Fibroblast of lung (primary cell): Measurements from ENCODE around the gene ZNF584. TPM values are rescaled to one million over a fixed set of nuclear protein-coding genes. Genes with fewer than 3 reads are reported as not detected.
"Not testable (repeated sequence)": the region's sequence is repeated elsewhere in the genome, so short reads cannot be mapped to it uniquely, and the experiment has no call there.

Experiments
- DNase-seq, 2 donors: peaks; one replicate each; pipeline versions ENCODE4 v3.0.0 to v3.0.0-alpha.2; 2010; ENCODE audit warnings: low read depth in 2 of 2
- H2AFZ ChIP-seq: 2 replicates; pipeline ENCODE4 v1.5.1; 2012; ENCODE audit warnings: low read length, control low read depth, inconsistent platforms
- H3K27ac ChIP-seq: 2 replicates; pipeline ENCODE4 v1.5.1; 2011; ENCODE audit warnings: low read length, control low read depth; ENCODE audit not compliant: insufficient read depth
- H3K27me3 ChIP-seq: 2 replicates; pipeline ENCODE4 v1.5.1; 2011; ENCODE audit warnings: mild to moderate bottlenecking, low read length; ENCODE audit not compliant: control insufficient read depth, insufficient read depth
- H3K36me3 ChIP-seq: 2 replicates; pipeline ENCODE4 v1.5.1; 2011; ENCODE audit warnings: low read length; ENCODE audit not compliant: control insufficient read depth, insufficient read depth
- H3K4me1 ChIP-seq: 2 replicates; pipeline ENCODE4 v1.5.1; 2011; ENCODE audit warnings: low read length; ENCODE audit not compliant: control insufficient read depth, insufficient read depth; ENCODE audit errors: extremely low read depth
- H3K4me2 ChIP-seq: 2 replicates; pipeline ENCODE4 v1.5.1; 2011; ENCODE audit warnings: low read length, control low read depth; ENCODE audit not compliant: insufficient read depth; ENCODE audit errors: extremely low read depth
- H3K4me3 ChIP-seq, 4 experiments: fragments of 200-600 bp in 1 of 4; sonication (generic) in 1 of 4; replicated peaks in 1 of 4; 2 replicates each; pipeline ENCODE4 v1.5.1; 2011 to 2016; ENCODE audit warnings: low read length in 4 of 4, low read depth in 3 of 4, mild to moderate bottlenecking in 3 of 4, control low read depth in 2 of 4, inconsistent platforms in 1 of 4, mixed read lengths in 1 of 4; ENCODE audit not compliant: insufficient read depth in 1 of 4; ENCODE audit errors: control extremely low read depth in 1 of 4
- H3K79me2 ChIP-seq: 2 replicates; pipeline ENCODE4 v1.5.1; 2012; ENCODE audit warnings: mild to moderate bottlenecking, low read length, inconsistent platforms; ENCODE audit not compliant: control insufficient read depth, insufficient read depth
- H3K9ac ChIP-seq: 2 replicates; pipeline ENCODE4 v1.5.1; 2011; ENCODE audit warnings: mild to moderate bottlenecking, low read length, control low read depth; ENCODE audit not compliant: insufficient read depth
- H3K9me3 ChIP-seq: 2 replicates; pipeline ENCODE4 v1.5.1; 2012; ENCODE audit warnings: low read depth, low read length; ENCODE audit not compliant: control insufficient read depth, insufficient read depth
- H4K20me1 ChIP-seq: 2 replicates; pipeline ENCODE4 v1.5.1; 2011; ENCODE audit warnings: low read length; ENCODE audit not compliant: control insufficient read depth, insufficient read depth; ENCODE audit errors: extremely low read depth
- EZH2 ChIP-seq: IDR thresholded peaks from 2 replicates; pipeline ENCODE4 v1.5.1; 2012; ENCODE audit warnings: low read length, control low read depth, mild to moderate bottlenecking; ENCODE audit errors: missing control alignments
- polyA plus RNA-seq, 2 donors: library from polyadenylated mRNA; depleted of rRNA in 1 of 2; stranded (reverse) in 1 of 2; unstranded in 1 of 2; fragments of >200 nt; gene quantifications; 2 replicates each; pipeline ENCODE4 v1.2.1, GENCODE V29; 2011 to 2012; ENCODE audit warnings: missing spikeins in 1 of 2
- total RNA-seq: library from RNA; depleted of rRNA; stranded (reverse); fragments of >200 nt; gene quantifications from 2 replicates; pipeline ENCODE4 v1.2.1, GENCODE V29; 2014
- TF ChIP-seq, protein P1 (sequence below), 2 donors: IDR thresholded peaks in 1 of 2; conservative IDR thresholded peaks in 1 of 2; 1 replicate in 1 of 2; 2 replicates in 1 of 2; pipeline ENCODE4 v1.5.1; 2011 to 2012; ENCODE audit warnings: low read length in 2 of 2, control low read depth in 1 of 2, inconsistent platforms in 1 of 2, low read depth in 1 of 2, mild to moderate bottlenecking in 1 of 2

ZNF584 gene
- total and polyA plus RNA-seq, 2 donors (not counting 1 experiment from before 2014, with no cell fraction given), result 11.7 to 18.8 TPM

DNA sequence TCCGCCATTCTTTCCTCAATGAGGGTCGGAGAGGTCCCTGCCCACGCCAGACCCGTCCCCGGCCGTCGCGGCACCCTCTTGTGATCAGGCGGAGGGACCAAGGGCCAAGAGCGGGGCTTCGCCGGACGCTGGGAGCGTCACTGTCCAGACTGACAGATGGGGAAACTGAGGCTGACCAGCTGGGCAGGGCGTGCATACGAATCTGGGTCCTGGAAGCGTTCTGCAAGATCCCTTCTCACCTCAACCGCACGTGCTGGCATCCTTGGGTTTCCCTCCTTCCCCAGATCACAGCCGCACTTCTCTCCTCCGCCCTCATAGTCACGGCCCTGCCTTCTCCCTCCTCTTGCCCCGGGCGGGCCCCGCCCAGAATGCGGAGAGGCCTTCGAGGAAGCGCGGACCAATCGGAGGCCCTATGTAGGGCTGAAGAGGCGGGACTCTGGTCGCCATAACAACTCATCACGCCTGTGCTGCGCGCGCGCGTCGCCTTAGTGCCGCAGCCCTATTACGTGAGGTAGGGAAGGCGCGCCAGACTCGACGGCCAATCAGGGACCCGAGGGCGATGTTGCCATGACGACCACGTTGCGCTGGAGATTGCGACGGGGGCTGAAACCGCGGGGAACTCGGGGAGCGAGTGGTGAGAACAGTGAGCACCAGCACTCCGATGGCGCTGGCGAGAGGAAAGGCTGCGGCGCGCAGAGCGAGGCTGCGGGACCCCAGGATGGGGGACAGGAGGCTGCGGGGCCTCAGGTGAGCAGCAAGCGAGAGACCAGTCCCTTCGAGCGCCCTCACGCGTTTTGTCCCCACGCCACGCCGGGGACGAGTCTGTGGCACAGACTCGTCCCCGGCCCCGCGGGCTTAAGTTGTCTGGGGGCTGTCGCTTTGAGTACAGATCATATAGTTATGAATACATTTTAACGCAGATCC, 7.3 kb upstream of the ZNF584 start:
- H3K36me3 ChIP-seq, result no peaks in the 10 kb centered on the region
- H3K4me3 ChIP-seq, result peak overlapping the region; percentile 68 to 73 (median 71)
- H3K4me1 ChIP-seq, result peaks cover 4% of the 10 kb centered on the region
- H3K9ac ChIP-seq, result peak overlapping the region; percentile 67
- DNase-seq, result peak; percentile 99
- peak overlapping the region; percentile 79 for H3K27ac ChIP-seq
- TF ChIP-seq, protein P1, sequence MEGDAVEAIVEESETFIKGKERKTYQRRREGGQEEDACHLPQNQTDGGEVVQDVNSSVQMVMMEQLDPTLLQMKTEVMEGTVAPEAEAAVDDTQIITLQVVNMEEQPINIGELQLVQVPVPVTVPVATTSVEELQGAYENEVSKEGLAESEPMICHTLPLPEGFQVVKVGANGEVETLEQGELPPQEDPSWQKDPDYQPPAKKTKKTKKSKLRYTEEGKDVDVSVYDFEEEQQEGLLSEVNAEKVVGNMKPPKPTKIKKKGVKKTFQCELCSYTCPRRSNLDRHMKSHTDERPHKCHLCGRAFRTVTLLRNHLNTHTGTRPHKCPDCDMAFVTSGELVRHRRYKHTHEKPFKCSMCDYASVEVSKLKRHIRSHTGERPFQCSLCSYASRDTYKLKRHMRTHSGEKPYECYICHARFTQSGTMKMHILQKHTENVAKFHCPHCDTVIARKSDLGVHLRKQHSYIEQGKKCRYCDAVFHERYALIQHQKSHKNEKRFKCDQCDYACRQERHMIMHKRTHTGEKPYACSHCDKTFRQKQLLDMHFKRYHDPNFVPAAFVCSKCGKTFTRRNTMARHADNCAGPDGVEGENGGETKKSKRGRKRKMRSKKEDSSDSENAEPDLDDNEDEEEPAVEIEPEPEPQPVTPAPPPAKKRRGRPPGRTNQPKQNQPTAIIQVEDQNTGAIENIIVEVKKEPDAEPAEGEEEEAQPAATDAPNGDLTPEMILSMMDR (conservative IDR thresholded peaks at IDR 0.05 in 1 of 2, IDR thresholded peaks at IDR 0.05 in 1 of 2; ENCODE audit: low read depth in 1 of 2, low read length in 2 of 2), result no peak
- TF ChIP-seq EZH2, result no peak
- H3K79me2 ChIP-seq, result no peaks in the 10 kb centered on the region
- peak overlapping the region; percentile 82 for H2AFZ ChIP-seq
- no peaks in the 10 kb centered on the region for H3K27me3 ChIP-seq
- no peaks in the 10 kb centered on the region for H3K9me3 ChIP-seq
- H3K4me2 ChIP-seq, result peak overlapping the region; percentile 76
- no peaks in the 10 kb centered on the region for H4K20me1 ChIP-seq

DNA sequence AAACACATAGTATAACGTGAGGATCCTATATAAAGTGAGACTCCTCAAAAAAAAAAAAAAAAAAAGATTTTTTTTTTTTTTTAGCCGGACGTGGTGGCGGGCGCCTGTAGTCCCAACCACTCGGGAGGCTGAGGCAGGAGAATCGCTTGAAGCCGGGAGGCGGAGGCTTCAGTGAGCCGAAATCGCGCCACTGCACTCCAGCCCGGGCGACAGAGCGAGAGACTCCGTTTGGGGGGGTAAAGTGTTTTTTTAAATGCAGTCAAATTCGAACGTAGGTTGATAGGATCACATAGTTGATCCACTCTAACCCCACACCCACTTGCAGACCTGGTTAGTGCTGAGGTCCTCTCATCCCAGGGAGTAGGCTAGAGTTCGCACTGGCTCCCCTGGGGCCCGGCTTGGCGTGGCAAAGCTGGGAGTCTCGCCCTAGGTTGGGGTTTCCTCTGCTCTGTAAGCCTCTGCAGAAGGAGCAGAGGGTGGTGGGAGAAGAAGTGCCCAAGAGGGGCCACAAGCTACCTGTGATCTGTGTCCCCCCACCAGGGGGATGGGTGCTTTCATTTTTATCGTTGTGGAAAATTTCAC, 6.5 kb upstream of the ZNF584 start:
- Histone ChIP-seq H3K9ac (peak overlapping the region; percentile 67), H3K79me2 (no peaks in the 10 kb centered on the region), H3K4me2 (peak overlapping the region; percentile 87), H3K4me1 (peaks cover 4% of the 10 kb centered on the region), H3K36me3 (peaks cover 2% of the 10 kb centered on the region), H3K9me3 (no peaks in the 10 kb centered on the region), H4K20me1 (no peaks in the 10 kb centered on the region), H3K27ac (no peak overlapping the region), H3K4me3 (peak overlapping the region; percentile 68 to 73 (median 71)), H3K27me3 (no peaks in the 10 kb centered on the region), H2AFZ (no peak overlapping the region)
- TF ChIP-seq, protein P1 (conservative IDR thresholded peaks at IDR 0.05 in 1 of 2, IDR thresholded peaks at IDR 0.05 in 1 of 2; ENCODE audit: low read depth in 1 of 2, low read length in 2 of 2), result no peak
- TF ChIP-seq EZH2, result no peak
- DNase-seq, result no peak

DNA sequence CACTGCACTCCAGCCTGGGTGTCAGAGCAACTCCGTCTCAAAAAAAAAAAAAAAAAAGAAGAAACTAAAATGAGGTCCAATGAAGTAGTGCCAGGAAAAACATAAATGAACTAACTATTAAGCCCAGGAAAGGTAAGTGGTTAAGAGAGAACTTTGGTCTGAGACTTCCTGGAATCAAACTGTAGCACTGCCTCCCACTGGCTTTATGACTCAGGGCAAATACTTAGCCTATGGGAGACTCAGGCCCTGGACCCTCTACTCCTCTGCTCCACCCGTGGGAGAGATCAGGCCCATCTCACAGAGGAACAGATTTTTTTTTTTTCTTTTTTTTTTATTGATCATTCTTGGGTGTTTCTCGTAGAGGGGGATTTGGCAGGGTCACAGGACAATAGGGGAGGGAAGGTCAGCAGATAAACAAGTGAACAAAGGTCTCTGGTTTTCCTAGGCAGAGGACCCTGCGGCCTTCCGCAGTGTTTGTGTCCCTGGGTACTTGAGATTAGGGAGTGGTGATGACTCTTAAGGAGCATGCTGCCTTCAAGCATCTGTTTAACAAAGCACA, 4.5 kb upstream of the ZNF584 start:
- not testable (repeated sequence) for H3K9ac ChIP-seq, H3K27me3 ChIP-seq, H3K36me3 ChIP-seq, H3K9me3 ChIP-seq, H3K4me2 ChIP-seq, H2AFZ ChIP-seq, H4K20me1 ChIP-seq, H3K27ac ChIP-seq, H3K4me1 ChIP-seq, DNase-seq, H3K4me3 ChIP-seq
- peaks cover 14% of the 10 kb centered on the region for H3K79me2 ChIP-seq
